ENCODE results near the gene DTNA.
"Not testable (repeated sequence)": the region's sequence is repeated elsewhere in the genome, so short reads cannot be mapped to it uniquely, and the experiment has no call there.

Gene DTNA

DNA sequence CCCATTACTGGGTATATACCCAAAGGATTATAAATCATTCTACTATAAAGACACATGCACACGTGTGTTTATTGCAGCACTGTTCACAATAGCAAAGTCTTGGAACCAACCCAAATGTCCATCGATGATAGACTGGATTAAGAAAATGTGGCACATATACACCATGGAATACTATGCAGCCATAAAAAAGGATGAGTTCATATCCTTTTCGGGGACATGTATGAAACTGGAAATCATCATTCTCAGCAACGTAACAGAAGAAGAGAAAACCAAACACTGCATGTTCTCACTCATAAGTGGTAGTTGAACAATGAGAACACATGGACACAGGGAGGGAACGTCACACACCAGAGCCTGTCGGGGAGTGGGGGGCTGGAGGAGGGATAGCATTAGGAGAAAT, 15.6 kb downstream of the DTNA start:
- DNase-seq: not testable (repeated sequence)

DNA sequence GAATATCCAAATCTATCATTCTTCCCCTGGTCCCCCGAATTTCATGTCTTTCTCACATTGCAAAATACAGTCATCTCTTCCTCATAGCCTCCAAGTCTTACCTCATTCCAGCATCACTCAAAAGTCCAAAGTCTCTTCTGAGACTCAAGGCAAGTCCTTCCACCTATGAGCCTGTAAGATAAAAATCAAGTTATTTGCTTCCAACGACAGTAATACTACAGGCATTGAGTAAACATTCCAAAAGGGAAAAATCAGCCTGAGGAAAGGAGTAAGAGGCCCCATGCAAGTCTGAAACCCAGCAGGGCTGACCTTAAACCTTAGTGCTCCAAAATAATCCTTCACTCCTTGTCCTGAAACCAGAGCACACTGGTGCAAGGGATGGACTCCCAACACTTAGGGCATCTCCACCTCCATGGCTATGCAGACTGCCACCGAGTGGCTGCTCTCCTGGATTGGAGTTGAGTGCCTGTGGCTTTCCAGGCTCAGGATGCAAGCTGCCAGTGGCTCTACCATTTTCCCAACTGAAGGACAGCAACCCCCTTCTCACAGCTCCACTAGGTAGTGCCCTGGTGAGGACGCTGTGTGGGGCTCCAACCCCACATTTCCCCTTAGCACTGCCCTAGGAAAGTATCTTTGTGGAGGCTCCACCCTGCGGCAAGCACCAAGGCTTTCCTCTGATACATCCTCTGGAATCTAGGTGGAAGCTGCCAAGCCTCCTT, 16.3 kb downstream of the DTNA start:
- DNase-seq: no peak

DNA sequence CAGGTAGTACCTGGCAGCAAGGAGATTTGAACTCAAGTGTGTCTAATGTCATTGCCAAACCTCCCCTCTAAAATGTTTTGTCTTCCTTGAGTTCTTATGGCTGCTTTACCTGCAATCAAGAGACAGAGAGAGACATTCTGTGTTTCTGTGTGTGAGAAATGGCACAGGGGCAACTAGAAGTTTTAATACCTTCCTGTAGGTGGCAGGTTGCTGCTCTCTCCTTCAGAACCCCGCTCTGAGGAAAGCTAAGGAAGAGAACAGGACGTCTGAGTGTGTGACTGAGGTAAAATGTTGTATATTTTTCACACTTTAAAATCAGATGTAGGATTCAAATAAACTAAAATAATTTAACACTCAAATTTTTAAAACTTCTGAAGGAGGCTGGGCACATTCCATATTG, 19.2 kb downstream of the DTNA start:
- no peak for DNase-seq

DNA sequence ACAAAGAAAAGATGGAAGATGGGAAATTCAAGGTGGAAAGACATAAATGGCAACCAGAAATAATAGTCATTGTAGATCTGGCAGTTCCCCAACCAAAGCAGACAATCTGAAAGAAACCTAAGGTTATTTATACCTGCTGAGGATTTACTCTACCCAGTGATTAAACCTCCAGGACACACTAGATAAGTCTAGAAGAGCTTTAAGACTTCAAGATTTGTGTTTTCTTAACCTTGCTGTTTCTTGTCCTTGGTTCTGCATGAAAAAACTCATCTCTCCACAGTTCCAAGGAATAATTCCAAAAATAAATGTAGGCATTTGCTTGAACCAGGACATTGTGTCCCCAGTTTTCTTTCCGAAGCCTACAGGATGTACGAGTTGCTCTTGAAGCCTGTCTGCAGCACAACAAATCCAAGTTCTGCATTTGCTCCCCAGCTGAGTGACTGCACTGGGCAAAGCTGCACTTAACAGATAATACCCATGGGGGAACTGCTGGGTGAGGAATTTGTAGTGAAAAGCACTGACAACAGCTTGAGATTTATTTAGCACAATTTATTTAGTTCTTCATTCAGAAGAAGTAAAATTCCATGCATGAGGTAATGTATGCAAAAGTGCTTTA, 19.8 kb downstream of the DTNA start:
- DNase-seq: no peak

DNA sequence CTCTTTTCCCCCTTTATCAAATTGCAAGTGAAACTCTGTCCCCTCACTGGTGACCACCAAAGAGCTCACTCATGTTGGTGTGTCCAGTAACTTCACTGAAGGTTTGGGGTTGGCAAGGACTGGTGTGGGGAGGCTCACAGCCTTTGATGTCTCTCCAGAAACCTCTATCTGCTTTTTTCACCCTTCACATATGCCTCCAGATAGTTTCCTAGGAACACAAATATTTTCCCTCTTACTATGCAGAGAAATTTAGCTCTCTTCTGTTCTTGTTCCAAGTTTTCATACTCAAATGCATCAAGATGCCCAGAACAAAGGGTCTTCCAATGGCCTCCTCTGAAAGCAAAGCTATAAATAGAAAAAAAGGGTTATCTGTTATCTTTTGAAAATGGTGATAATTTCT, 20.7 kb downstream of the DTNA start:
- DNase-seq: no peak

DNA sequence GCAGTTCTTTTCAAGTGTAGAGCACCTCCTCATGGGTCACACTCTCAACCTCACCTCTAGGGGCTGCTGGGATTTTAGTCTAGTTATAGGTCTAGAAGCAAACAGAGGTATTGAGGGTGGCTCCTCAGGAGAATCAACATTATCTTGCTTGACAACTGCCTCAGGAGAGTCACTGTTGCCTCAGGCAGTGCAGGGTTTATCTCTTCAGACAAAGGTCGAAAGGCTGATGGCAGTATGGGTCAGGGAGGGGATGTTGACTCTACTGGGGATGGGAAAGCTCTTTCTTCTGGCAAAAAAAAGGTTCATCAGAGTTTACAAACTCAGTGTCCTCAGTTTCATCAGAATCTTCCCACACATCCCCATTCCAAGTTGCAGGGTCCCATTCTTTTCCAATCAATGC, 24.0 kb downstream of the DTNA start:
- no peak for DNase-seq

DNA sequence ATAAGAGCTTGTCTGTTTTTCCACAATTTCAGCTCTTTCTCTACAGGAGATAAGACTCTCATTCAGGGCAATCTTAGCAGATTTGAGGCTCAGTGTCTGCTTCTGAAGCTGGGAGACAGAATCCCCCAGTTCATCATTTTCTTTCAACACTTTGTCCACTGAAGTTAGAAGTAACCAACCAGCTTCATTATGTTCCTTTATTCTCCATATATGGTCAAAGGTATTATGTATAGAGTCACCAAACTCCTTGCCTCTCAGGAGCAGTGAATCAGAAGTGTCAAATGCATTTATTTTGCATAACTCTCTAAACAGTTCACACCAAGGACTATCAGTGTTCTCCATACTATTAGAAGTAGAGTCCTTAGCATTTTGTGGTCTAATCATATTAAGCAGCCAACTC, 24.4 kb downstream of the DTNA start:
- not testable (repeated sequence) for DNase-seq

DNA sequence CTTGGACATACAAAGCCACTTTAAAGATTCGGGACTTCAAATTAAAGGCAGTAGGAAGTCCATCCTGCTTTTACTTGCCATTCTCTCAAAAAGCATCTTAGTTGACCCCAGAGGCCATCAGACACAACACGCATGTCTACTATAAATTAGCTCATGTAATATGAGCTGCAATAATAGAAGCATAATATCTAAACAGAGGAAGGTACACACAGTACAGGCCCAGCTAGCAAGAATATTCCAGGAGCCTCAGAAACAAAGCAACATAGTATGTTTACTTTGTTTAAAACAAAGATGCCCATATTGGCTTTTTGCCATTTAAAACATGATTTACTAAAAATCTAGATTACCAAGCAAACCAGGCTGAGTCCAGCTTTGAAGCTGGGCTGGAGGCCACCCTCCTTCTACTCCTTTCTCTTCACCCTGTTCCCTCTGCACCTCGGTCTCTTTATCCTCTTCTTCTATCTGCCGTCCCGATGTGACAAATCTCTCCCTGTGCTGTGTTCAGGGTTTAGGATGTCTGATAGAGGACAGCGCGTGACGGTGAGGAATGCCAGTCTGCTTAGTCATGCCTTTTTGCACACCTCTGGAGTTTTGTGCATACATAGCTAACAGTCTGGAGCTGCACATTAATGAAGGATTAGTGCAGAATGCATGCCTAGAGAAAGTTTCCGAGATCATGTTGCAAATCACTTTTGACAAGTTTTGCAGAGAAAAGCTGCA, 28.2 kb downstream of the DTNA start:
- no peak for DNase-seq

DNA sequence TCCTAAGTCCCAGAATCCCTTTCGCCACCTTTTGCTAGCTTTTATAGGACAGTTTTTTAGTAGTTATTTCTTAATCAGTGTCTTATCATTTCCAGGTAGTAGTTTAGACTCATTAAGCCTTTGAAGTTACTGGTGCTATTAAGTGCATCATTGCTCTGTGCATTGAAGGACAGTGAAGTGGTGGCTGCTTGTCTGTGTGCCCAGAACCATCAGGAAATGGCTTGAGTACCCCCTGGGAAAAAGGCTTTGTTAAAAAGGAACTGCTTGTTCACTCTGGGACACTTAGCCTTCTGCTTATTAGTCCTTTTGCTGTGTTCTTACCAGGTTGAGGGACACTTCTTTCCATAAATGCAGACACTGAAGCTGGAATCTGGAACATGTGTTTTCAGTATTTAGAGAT, 30.0 kb downstream of the DTNA start:
- DNase-seq: no peak

DNA sequence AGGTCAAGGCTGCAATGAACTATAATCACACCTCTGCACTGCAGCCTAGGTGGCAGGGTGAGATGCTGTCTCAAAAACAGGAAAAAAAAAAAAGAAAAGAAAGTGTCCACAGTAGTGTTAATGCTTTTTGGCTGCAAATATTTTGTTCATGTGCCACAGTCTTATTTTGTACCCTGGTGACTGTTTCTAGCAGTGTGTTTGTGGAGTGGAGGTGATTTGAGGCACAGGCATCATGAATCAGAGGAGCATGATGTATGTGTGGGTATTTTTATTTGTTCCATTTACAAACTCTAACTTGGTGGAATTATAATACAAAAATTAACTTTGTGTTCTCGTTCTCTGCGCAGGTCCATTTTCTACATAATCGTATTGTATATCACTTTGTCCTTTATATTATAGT, 30.6 kb downstream of the DTNA start:
- no peak for DNase-seq

DNA sequence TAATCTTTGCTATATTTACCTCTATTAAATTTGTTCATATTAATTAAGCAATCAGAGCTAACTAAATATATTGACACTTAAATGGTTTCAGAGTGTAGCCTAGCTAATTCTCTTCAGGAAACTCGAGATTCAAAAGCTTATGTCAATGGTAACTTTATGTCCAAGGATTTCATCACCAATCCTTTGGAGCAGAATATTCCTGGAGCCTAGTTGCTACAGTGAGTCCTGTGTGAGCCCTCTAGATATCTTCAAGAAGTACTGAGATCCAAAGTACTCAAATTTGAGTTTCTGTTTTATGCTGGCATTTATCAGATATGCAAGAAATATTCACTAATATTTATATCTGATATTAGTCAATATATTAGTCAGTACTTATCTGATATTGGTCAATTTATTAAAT, 31.3 kb downstream of the DTNA start:
- no peak for DNase-seq

DNA sequence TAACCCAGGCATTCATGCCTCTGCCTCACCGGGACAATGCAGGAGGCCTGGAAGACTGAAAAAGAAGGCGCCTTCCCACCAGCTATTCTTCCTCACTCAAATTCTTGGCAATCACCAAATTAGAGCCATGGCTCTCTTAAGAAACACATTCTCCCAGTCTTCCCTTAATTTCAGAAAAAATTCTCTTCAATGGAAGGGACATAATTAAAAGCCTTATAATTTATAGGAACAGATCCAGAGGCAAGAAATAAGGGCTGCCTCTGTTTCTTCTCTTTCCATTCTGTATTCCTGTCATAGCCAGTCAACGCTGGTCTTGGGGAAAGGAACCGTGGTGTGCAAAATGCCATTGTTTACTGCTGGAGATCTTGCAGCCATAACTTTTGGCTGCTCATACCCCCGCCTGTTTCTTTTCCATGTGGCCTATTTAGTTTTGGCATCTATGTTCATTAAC, 32.8 kb downstream of the DTNA start:
- no peak for DNase-seq

DNA sequence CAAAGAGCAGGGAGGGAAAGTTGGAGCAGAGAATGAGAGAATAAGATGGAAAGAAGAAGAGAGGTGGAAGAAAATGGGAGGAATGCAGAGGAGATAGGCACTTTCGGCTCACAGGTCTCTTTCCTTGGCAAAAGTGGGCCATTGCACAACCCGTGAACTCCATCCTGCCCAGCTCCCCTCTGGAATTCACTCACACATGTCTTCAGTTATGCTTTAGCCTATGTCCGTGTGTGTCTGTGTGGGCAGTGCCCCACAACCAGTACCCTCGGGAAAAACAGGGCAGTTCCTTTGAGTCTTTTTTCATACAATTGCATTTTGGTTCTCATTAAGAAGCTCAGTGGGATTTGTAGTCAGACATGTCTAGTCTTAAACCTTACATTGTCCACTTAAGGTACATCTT, 34.5 kb downstream of the DTNA start:
- no peak for DNase-seq

DNA sequence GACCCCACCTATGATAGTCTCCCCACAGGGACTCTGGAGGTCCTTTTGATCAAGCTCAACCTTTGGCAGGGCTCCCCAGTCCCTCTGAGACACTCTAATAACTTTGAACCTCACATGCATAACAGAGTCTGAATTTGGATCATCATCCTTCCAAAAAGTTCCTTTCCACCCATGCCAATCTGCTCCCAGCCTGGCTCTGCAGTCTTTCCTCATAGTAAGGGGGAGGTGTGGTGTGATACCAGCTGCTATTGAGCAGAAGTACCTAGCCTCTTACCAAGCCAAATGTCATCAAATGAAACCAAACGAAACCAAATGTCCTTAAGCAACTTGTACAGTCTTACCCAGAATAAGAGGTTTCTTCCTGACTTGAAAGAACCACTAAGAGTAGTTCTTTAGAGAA, 36.5 kb downstream of the DTNA start:
- no peak for DNase-seq

DNA sequence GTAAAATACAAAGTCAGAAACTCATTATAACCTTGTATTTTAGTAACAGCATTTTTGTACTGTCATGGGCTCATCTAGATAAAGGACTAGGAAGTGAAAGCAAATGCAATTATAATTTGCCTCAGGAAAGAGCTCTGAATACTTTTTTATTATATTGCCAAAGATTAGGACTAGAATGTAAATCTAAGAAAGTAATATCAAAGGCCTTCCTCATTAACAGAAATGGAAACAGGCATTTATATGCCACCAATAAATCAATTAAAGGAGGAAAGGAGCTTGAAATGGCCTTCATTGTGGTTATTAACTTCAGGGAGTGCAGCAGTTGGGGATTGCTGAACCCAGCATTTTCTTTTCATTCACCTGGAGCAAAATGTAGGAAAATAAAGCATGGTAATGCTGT, 39.6 kb downstream of the DTNA start:
- no peak for DNase-seq

DNA sequence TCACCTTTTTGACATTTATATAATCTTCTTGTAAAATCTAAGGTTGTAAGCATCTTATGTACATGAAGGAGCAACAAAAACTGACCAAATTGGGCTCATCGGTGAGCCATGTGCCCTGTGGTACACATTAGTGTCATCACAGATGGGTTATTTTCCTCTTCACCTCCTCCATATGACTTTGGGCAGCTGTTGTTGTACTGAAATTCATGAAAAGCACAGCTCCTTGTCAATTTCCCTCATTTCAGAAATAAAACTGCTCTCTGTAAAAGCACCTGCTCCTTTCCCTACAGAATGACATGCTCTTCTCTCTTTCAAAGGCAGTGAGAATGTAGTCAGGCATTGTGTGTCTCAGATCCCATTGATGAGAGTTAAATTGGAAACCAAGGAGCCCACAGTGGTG, 42.0 kb downstream of the DTNA start:
- DNase-seq: no peak

DNA sequence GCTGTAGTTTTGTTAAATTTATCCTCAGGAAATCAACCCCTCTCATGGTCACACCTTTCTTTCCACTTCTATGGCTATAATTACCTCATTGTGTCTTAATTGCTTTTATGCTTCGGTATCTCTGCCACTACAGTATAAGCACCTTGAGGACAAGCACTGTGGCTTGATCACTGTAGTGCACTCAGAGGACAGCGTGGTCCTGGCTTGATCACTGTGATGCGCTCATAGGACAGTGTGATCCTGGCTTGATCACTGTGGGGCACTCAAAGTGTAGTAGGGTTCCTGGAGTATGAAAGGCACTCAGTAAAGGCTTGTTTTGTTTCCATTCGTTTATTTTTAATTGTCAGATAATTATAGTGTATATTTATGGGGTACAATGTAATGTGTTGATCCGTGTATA, 44.2 kb downstream of the DTNA start:
- DNase-seq: no peak

DNA sequence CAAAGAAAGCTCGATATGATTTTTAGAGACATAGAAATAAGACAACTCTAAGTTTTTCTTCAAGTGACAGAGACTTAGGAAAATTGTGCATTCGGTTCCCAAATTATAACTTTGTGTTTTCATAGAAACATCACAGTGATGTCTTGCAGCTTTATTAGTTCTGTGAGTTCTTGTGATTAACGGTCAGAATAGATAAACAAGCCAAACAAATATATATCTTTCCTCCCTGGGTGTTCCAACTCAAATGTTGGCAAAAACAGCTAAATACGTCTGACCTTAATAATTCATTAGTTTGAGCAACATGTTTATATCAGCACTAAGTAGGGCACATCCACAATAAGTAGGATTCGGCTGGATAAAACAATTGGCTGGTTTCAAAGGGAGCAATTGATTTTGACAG, 47.6 kb downstream of the DTNA start:
- no peak for DNase-seq

DNA sequence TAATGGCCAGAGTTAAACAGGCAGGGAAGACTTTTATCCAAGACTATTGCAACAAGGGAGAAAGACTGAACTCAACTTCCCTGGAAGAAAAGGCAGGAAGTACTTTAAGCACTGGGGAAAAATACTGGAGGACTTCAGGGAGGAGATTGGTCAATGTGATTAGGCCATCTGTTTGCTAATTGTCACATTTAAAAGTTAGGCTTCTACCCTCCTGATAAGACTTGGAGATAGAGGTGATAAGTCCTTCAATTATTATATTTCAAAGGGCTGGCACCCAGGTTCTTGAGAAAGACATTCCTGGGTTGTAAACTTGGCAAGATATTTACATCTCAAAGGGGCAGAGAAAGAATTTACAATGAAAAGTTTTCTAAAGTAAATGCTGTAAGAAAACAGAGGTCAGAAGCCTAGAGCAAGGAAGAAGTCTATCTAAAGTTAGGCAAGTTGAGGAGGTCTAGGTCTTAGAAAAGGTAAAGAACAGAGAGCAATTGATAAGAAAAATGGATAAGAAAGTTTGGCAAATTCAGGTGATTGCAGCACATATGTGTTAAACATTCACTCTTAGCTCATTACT, 48.4 kb downstream of the DTNA start:
- DNase-seq: no peak

DNA sequence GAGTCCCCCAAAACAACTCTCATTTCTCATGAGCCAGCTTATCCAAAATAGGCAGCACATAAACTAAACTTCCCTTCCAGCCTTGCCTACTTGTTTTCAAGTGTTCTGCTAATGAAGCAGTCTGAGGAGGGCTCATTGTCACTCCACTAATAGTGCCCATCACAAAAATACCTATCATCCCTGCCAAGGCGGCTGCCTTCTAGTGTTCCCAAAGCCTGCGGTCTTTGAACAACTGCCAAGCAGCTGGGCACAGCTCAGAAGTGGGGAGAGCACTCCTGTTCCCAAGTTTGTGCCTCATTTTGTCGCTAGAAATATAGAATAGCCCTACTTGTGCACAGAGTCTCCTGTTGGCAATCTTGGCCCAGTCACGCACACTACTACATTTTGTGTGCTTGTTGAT, 50.3 kb downstream of the DTNA start:
- DNase-seq: no peak

DNA sequence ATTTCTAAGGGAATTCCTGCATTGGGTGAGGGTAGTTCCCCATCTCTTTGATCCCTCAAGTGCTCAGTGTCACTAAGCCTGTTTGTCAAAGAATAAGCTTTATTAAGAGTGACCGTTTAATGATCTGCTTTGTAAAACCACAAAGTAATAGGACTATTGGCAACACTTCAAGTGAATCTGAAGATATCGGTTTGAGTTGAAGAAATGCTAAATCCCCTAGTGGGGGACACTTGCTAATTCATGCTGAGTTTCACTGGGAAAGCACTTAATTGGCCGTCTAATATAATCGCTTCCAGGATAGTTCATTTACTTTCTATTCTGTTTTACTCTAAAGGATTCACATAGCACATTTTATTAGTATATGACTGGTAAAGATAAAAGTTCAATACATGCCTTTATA, 54.4 kb downstream of the DTNA start:
- no peak for DNase-seq

DNA sequence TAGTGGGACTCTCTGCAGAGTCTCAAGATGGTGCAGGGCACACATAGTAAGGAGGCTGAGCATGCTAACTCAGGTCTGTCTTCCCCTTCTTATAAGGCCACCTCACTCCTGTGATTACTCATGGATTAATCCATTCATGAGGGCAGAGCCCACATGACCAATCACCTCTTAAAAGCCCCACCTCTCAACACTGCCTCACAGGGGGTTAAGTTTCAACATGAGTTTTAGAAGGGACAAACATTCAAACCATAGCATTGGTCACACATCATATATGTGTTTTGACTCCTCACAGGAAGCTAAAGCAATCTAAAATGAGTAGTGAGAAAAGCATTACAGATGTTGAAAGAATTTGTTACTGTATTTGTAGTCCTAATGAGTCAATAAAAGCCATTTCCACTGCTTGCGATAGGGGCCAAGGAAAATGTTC, 57.5 kb downstream of the DTNA start:
- DNase-seq: no peak

DNA sequence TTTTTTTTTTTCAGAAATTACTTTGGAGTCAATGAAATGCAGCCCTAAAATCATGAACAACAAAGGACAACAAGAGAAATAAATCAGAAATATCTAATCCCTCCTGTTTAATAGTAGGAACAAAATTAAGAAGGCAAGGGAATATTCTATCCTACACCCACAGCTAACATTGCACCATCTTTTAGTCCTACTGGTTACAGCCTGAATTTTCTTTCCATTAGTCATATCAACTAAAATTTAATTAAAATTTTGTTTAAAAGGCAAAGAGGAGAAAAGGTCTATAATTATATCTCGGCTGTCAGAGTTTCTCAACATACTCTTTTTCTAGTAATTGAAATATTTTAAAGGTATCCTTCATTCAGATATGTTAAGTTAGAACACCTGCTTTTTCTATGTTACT, 61.9 kb downstream of the DTNA start:
- DNase-seq: no peak

DNA sequence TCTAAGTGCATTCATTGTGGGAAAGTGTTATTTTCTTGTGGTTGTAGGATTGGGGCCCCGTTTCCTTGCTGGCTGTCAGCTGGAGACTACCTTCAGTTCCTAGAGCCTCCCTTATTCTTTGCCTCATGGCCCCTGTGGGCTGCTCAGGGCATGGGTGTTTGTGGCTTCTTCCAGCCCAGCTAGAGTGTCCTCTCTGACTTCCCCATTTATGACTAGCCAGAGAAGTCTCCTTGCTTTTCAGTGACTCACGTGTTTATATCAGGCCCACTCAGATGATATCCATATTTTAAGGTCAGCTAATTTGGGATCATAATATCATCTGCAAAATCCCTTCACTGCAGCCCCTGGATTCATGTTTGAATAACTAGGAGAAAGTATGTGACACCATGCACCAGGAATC, 62.8 kb downstream of the DTNA start:
- DNase-seq: no peak
